Measurements from ENCODE around the gene UBR4. TPM values are rescaled to one million over a fixed set of nuclear protein-coding genes. Genes with fewer than 3 reads are reported as not detected.

The UBR4 gene
- total RNA-seq, 1 experiment from 2014 or later, result 201 TPM

- Histone ChIP-seq H3K9me3 (ENCODE audit: low read length) (no peaks in the 10 kb centered on the region), H3K4me2 (ENCODE audit: low read depth, low read length, poor library complexity, severe bottlenecking) (no peak overlapping the region), H3K4me1 (ENCODE audit: low read length) (no peaks in the 10 kb centered on the region), H3K9ac (ENCODE audit: low read length) (no peak overlapping the region), H3K9me2 (replicated peaks; ENCODE audit: insufficient read depth, low read length) (no peaks in the 10 kb centered on the region), H4K20me1 (ENCODE audit: insufficient read depth, low read depth, low read length) (no peaks in the 10 kb centered on the region), H3K27me3 (ENCODE audit: low read length) (no peaks in the 10 kb centered on the region), H3K36me3 (ENCODE audit: insufficient read depth, low read length) (peaks cover 19% of the 10 kb centered on the region), H3K79me2 (ENCODE audit: low read length) (no peaks in the 10 kb centered on the region), H3K27ac (ENCODE audit: low read length) (no peak overlapping the region), H2AFZ (ENCODE audit: low read length) (no peak overlapping the region), H3K4me3 (ENCODE audit: low read length) (no peak overlapping the region)
- no peak for DNase-seq
Measured at GRCh38 chr1:19072285-19072981, 137.6 kb downstream of the UBR4 start.

- Histone ChIP-seq H3K36me3 (ENCODE audit: insufficient read depth, low read length) (peaks cover 19% of the 10 kb centered on the region), H3K4me3 (ENCODE audit: low read length) (no peak overlapping the region), H3K9me2 (replicated peaks; ENCODE audit: insufficient read depth, low read length) (no peaks in the 10 kb centered on the region), H3K4me2 (ENCODE audit: low read depth, low read length, poor library complexity, severe bottlenecking) (no peak overlapping the region), H3K4me1 (ENCODE audit: low read length) (no peaks in the 10 kb centered on the region), H2AFZ (ENCODE audit: low read length) (no peak overlapping the region), H4K20me1 (ENCODE audit: insufficient read depth, low read depth, low read length) (no peaks in the 10 kb centered on the region), H3K9me3 (ENCODE audit: low read length) (no peaks in the 10 kb centered on the region), H3K79me2 (ENCODE audit: low read length) (no peaks in the 10 kb centered on the region), H3K27me3 (ENCODE audit: low read length) (no peaks in the 10 kb centered on the region), H3K27ac (ENCODE audit: low read length) (no peak overlapping the region), H3K9ac (ENCODE audit: low read length) (no peak overlapping the region)
- no peak for DNase-seq
Measured at GRCh38 chr1:19071674-19072281, 138.3 kb downstream of the UBR4 start.

- no peak for DNase-seq
- Histone ChIP-seq H2AFZ (ENCODE audit: low read length) (no peak overlapping the region), H3K4me1 (ENCODE audit: low read length) (no peaks in the 10 kb centered on the region), H3K4me2 (ENCODE audit: low read depth, low read length, poor library complexity, severe bottlenecking) (no peak overlapping the region), H4K20me1 (ENCODE audit: insufficient read depth, low read depth, low read length) (no peaks in the 10 kb centered on the region), H3K9ac (ENCODE audit: low read length) (no peak overlapping the region), H3K27me3 (ENCODE audit: low read length) (no peaks in the 10 kb centered on the region), H3K27ac (ENCODE audit: low read length) (no peak overlapping the region), H3K36me3 (ENCODE audit: insufficient read depth, low read length) (peaks cover 14% of the 10 kb centered on the region), H3K9me3 (ENCODE audit: low read length) (no peaks in the 10 kb centered on the region), H3K9me2 (replicated peaks; ENCODE audit: insufficient read depth, low read length) (no peaks in the 10 kb centered on the region), H3K4me3 (ENCODE audit: low read length) (no peak overlapping the region), H3K79me2 (ENCODE audit: low read length) (no peaks in the 10 kb centered on the region)
Measured at GRCh38 chr1:19070891-19071621, 139.0 kb downstream of the UBR4 start.

GRCh38 chr1:19070197-19070651 lies 139.8 kb downstream of the UBR4 start:
- H3K4me3 ChIP-seq (ENCODE audit: low read length), result no peak overlapping the region
- H3K27ac ChIP-seq (ENCODE audit: low read length), result no peak overlapping the region
- H2AFZ ChIP-seq (ENCODE audit: low read length), result no peak overlapping the region
- H3K9me2 ChIP-seq (replicated peaks; ENCODE audit: insufficient read depth, low read length), result no peaks in the 10 kb centered on the region
- DNase-seq, result no peak
- no peaks in the 10 kb centered on the region for H3K9me3 ChIP-seq (ENCODE audit: low read length)
- no peak overlapping the region for H3K4me2 ChIP-seq (ENCODE audit: low read depth, low read length, poor library complexity, severe bottlenecking)
- H3K4me1 ChIP-seq (ENCODE audit: low read length), result no peaks in the 10 kb centered on the region
- no peaks in the 10 kb centered on the region for H3K27me3 ChIP-seq (ENCODE audit: low read length)
- peaks cover 9% of the 10 kb centered on the region for H3K36me3 ChIP-seq (ENCODE audit: insufficient read depth, low read length)
- no peak overlapping the region for H3K9ac ChIP-seq (ENCODE audit: low read length)
- no peaks in the 10 kb centered on the region for H4K20me1 ChIP-seq (ENCODE audit: insufficient read depth, low read depth, low read length)
- no peaks in the 10 kb centered on the region for H3K79me2 ChIP-seq (ENCODE audit: low read length)

- H3K9ac ChIP-seq (ENCODE audit: low read length), result no peak overlapping the region
- no peak overlapping the region for H2AFZ ChIP-seq (ENCODE audit: low read length)
- H3K36me3 ChIP-seq (ENCODE audit: insufficient read depth, low read length), result no peaks in the 10 kb centered on the region; the same call in 1 of the 2 replicates
- no peaks in the 10 kb centered on the region for H3K9me2 ChIP-seq (replicated peaks; ENCODE audit: insufficient read depth, low read length)
- H3K4me2 ChIP-seq (ENCODE audit: low read depth, low read length, poor library complexity, severe bottlenecking), result no peak overlapping the region
- H3K4me1 ChIP-seq (ENCODE audit: low read length), result no peaks in the 10 kb centered on the region
- no peaks in the 10 kb centered on the region for H3K79me2 ChIP-seq (ENCODE audit: low read length)
- DNase-seq, result no peak
- no peaks in the 10 kb centered on the region for H3K27me3 ChIP-seq (ENCODE audit: low read length)
- no peaks in the 10 kb centered on the region for H3K9me3 ChIP-seq (ENCODE audit: low read length)
- no peak overlapping the region for H3K4me3 ChIP-seq (ENCODE audit: low read length)
- no peaks in the 10 kb centered on the region for H4K20me1 ChIP-seq (ENCODE audit: insufficient read depth, low read depth, low read length)
- no peak overlapping the region for H3K27ac ChIP-seq (ENCODE audit: low read length)
Measured at GRCh38 chr1:19068639-19069276, 141.3 kb downstream of the UBR4 start.

GRCh38 chr1:19067912-19068638 lies 142.0 kb downstream of the UBR4 start:
- Histone ChIP-seq H4K20me1 (ENCODE audit: insufficient read depth, low read depth, low read length) (no peaks in the 10 kb centered on the region), H3K36me3 (ENCODE audit: insufficient read depth, low read length) (no peaks in the 10 kb centered on the region), H3K4me2 (ENCODE audit: low read depth, low read length, poor library complexity, severe bottlenecking) (no peak overlapping the region), H3K4me1 (ENCODE audit: low read length) (no peaks in the 10 kb centered on the region), H3K9ac (ENCODE audit: low read length) (no peak overlapping the region), H3K9me2 (replicated peaks; ENCODE audit: insufficient read depth, low read length) (no peaks in the 10 kb centered on the region), H3K9me3 (ENCODE audit: low read length) (no peaks in the 10 kb centered on the region), H3K27me3 (ENCODE audit: low read length) (no peaks in the 10 kb centered on the region), H2AFZ (ENCODE audit: low read length) (no peak overlapping the region), H3K4me3 (ENCODE audit: low read length) (no peak overlapping the region), H3K27ac (ENCODE audit: low read length) (no peak overlapping the region), H3K79me2 (ENCODE audit: low read length) (no peaks in the 10 kb centered on the region)
- no peak for DNase-seq

GRCh38 chr1:19067182-19067911 lies 142.7 kb downstream of the UBR4 start:
- H3K9me2 ChIP-seq (replicated peaks; ENCODE audit: insufficient read depth, low read length), result no peaks in the 10 kb centered on the region
- DNase-seq, result no peak
- H3K4me1 ChIP-seq (ENCODE audit: low read length), result no peaks in the 10 kb centered on the region
- no peak overlapping the region for H3K9ac ChIP-seq (ENCODE audit: low read length)
- no peak overlapping the region for H2AFZ ChIP-seq (ENCODE audit: low read length)
- no peaks in the 10 kb centered on the region for H3K27me3 ChIP-seq (ENCODE audit: low read length)
- no peak overlapping the region for H3K4me2 ChIP-seq (ENCODE audit: low read depth, low read length, poor library complexity, severe bottlenecking)
- peaks cover 5% of the 10 kb centered on the region for H3K9me3 ChIP-seq (ENCODE audit: low read length)
- H3K36me3 ChIP-seq (ENCODE audit: insufficient read depth, low read length), result no peaks in the 10 kb centered on the region
- H4K20me1 ChIP-seq (ENCODE audit: insufficient read depth, low read depth, low read length), result no peaks in the 10 kb centered on the region
- no peak overlapping the region for H3K27ac ChIP-seq (ENCODE audit: low read length)
- H3K4me3 ChIP-seq (ENCODE audit: low read length), result no peak overlapping the region
- H3K79me2 ChIP-seq (ENCODE audit: low read length), result no peaks in the 10 kb centered on the region
